Panc1 (cell line): ENCODE measurements around the gene TOB1. TPM values are rescaled to one million over a fixed set of nuclear protein-coding genes. Genes with fewer than 3 reads are reported as not detected.
A peak's percentile ranks its signal among the peaks of the same experiment; 100 is the strongest.

ENCODE experiments used
- ATAC-seq: fragments of 200-7000 bp; cut with Tn5 transposase; 2 replicates; pipeline ENCODE4 v1.9.1; 2020; ENCODE audit warnings: mild to moderate bottlenecking, moderate library complexity
- BruUV-seq: library from RNA; stranded (reverse); fragments of 400-500 nt; replicated peaks from 2 replicates; lab custom pipeline; 2021; lab: Mats Ljungman, UMichigan
- CTCF ChIA-PET: fragments of 300-600 bp; sonication (Branson Sonifier 250); formaldehyde crosslinking; loops from one replicate; lab custom pipeline; 2022; ENCODE audit warnings: antibody characterized with exemption; lab: Charles Lee
- POLR2A ChIA-PET: fragments of 300-600 bp; sonication (Branson Sonifier 250); formaldehyde crosslinking; loops from one replicate; lab custom pipeline; 2022; ENCODE audit warnings: antibody characterized with exemption; lab: Charles Lee
- DNase-seq: peaks from one replicate; pipeline ENCODE4 v3.0.0-alpha.2; 2010; ENCODE audit warnings: low read depth, low spot score
- H3K27ac ChIP-seq: 2 replicates; pipeline ENCODE4 v1.5.1; 2011; ENCODE audit warnings: mild to moderate bottlenecking, low read length, inconsistent platforms
- H3K27me3 ChIP-seq: fragments of 200-500 bp; sonication (Bioruptor generic); 2 replicates; pipeline ENCODE4 v1.6.0; 2014; ENCODE audit warnings: low read length, inconsistent platforms; ENCODE audit not compliant: control insufficient read depth, insufficient read depth
- H3K36me3 ChIP-seq: fragments of 200-500 bp; sonication (Bioruptor generic); 2 replicates; pipeline ENCODE4 v1.5.1; 2014; ENCODE audit warnings: inconsistent platforms, mild to moderate bottlenecking, low read length, moderate library complexity; ENCODE audit not compliant: control insufficient read depth, insufficient read depth
- H3K4me1 ChIP-seq: 2 replicates; pipeline ENCODE4 v1.5.1; 2011; ENCODE audit warnings: inconsistent platforms, mild to moderate bottlenecking, low read length, moderate library complexity; ENCODE audit not compliant: control insufficient read depth, insufficient read depth
- H3K4me3 ChIP-seq, 2 experiments: 2 replicates each; pipeline ENCODE4 v1.5.1; 2011 to 2012; ENCODE audit warnings: low read depth in 2 of 2, low read length in 2 of 2, mild to moderate bottlenecking in 2 of 2, inconsistent platforms in 1 of 2, moderate library complexity in 1 of 2
- H3K9me3 ChIP-seq: fragments of 200-500 bp; sonication (Bioruptor generic); 2 replicates; pipeline ENCODE4 v1.5.1; 2014; ENCODE audit warnings: low read depth, mild to moderate bottlenecking, inconsistent platforms, low read length, moderate library complexity; ENCODE audit not compliant: control insufficient read depth, insufficient read depth
- CTCF ChIP-seq: fragments of 450-650 bp; IDR thresholded peaks from 2 replicates; pipeline ENCODE4 v1.5.1; 2017; ENCODE audit warnings: mild to moderate bottlenecking
- POLR2AphosphoS5 ChIP-seq: IDR thresholded peaks from 2 replicates; pipeline ENCODE4 v1.6.1; 2012; ENCODE audit warnings: mild to moderate bottlenecking, low read depth, low read length, moderate library complexity
- SIN3A ChIP-seq: IDR thresholded peaks from 2 replicates; pipeline ENCODE4 v1.6.1; 2012; ENCODE audit warnings: low read depth, mild to moderate bottlenecking, low read length, moderate library complexity, borderline replicate concordance; ENCODE audit not compliant: insufficient read depth
- TCF7L2 ChIP-seq: IDR thresholded peaks from 2 replicates; pipeline ENCODE4 v1.6.1; 2011; ENCODE audit warnings: mild to moderate bottlenecking, low read depth, low read length, inconsistent platforms
- in situ Hi-C: cut with HindIII; loops from 2 replicates; pipeline ENCODE4 v1.10.0; 2016; ENCODE audit warnings: low sequenced_read_pairs, low pct_unique_long_range_greater_than_20kb
- intact Hi-C: fragments of 100-400 bp; cut with micrococcal nuclease; formaldehyde crosslinking; loops from one replicate; pipeline ENCODE4 v1.10.0; 2022; ENCODE audit not compliant: unreplicated experiment
- total RNA-seq: library from RNA; stranded (reverse); gene quantifications from one replicate; pipeline ENCODE4 v1.2.1, GENCODE V29; 2021; ENCODE audit not compliant: unreplicated experiment
- TF ChIP-seq, protein P1 (sequence below), 2 experiments: IDR thresholded peaks; 2 replicates each; pipeline ENCODE4 v1.6.1; 2011 to 2012; ENCODE audit warnings: low read depth in 2 of 2, control low read depth in 1 of 2, low read length in 1 of 2, mild to moderate bottlenecking in 1 of 2, moderate library complexity in 1 of 2; ENCODE audit not compliant: insufficient read depth in 1 of 2

TOB1 gene
- total RNA-seq, 1 experiment from 2014 or later, result 117 TPM

DNA sequence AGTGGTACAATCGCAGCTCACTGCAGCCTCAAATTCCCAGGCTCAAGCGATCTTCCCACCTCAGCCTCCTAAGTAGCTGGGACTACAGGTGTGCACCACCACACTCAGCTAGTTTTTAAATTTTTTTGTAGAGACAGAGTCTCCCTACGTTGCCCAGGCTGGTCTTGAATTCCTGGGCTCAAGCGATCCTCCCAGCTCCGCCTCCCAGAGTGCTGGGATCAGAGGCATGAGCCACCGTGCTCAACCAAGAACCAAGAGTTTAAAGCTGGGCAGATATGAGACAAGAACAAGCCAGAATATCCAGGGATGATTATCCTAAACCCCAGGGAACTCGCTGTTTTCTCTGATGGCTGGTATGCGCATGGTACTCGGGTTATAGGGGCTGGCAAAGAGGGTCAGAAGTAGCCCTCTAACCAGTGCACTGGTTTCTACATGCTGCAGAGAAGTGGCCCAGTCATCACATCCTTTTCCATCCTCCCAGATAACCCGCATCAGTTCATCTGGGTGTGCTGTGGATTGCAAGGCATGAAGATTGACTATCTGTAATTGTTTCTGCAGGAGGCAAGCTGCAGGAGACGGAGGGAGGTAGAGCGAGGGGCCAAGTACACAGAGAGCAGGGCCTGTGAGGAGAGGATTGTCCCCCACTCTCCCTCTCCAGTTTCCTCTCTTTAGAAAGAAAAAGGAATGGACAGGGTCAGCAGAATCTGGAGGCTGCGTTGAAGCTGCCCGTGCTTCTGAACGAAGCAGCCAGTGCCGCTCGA lies 33.6 kb upstream of the TOB1 start:
- intact Hi-C loops, result no loop called here
- BruUV-seq, result no TSS peak

GRCh38 chr17:50899005-50899460 lies 32.9 kb upstream of the TOB1 start:
- in situ Hi-C loops (no loop called here), intact Hi-C loops (no loop called here)
- H3K27me3 ChIP-seq, result no peaks in the 10 kb centered on the region
- ATAC-seq, result no peak; the same call in 1 of the 2 replicates
- ChIA-PET POLR2A (no interaction called here), CTCF (interaction anchor here (0.6 kb wide), 1 partner anchor 882 kb away, joined by 4 read pairs; no protein-coding TSS in a partner anchor)
- TF ChIP-seq CTCF (no peak), TCF7L2 (no peak), SIN3A (no peak), POLR2AphosphoS5 (no peak)
- TF ChIP-seq, protein P1, sequence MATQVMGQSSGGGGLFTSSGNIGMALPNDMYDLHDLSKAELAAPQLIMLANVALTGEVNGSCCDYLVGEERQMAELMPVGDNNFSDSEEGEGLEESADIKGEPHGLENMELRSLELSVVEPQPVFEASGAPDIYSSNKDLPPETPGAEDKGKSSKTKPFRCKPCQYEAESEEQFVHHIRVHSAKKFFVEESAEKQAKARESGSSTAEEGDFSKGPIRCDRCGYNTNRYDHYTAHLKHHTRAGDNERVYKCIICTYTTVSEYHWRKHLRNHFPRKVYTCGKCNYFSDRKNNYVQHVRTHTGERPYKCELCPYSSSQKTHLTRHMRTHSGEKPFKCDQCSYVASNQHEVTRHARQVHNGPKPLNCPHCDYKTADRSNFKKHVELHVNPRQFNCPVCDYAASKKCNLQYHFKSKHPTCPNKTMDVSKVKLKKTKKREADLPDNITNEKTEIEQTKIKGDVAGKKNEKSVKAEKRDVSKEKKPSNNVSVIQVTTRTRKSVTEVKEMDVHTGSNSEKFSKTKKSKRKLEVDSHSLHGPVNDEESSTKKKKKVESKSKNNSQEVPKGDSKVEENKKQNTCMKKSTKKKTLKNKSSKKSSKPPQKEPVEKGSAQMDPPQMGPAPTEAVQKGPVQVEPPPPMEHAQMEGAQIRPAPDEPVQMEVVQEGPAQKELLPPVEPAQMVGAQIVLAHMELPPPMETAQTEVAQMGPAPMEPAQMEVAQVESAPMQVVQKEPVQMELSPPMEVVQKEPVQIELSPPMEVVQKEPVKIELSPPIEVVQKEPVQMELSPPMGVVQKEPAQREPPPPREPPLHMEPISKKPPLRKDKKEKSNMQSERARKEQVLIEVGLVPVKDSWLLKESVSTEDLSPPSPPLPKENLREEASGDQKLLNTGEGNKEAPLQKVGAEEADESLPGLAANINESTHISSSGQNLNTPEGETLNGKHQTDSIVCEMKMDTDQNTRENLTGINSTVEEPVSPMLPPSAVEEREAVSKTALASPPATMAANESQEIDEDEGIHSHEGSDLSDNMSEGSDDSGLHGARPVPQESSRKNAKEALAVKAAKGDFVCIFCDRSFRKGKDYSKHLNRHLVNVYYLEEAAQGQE (IDR thresholded peaks at IDR 0.05; ENCODE audit: insufficient read depth in 1 of 2, low read depth in 2 of 2, low read length in 1 of 2), result no peak
- no TSS peak for BruUV-seq
- no peaks in the 10 kb centered on the region for H3K9me3 ChIP-seq
- H3K27ac ChIP-seq, result 0 out of 2 replicates have a peak overlapping the region, but pooled peaks have one; percentile 18
- H3K4me1 ChIP-seq, result peaks cover 12% of the 10 kb centered on the region
- no peak overlapping the region for H3K4me3 ChIP-seq
- H3K36me3 ChIP-seq, result no peaks in the 10 kb centered on the region
- no peak for DNase-seq

More for the DNA sequence above, 33.6 kb upstream of the TOB1 start:
- TF ChIP-seq SIN3A (no peak), POLR2AphosphoS5 (no peak), TCF7L2 (no peak)
- TF ChIP-seq, protein P1 (IDR thresholded peaks at IDR 0.05; ENCODE audit: insufficient read depth in 1 of 2, low read depth in 2 of 2, low read length in 1 of 2), result no peak
- ChIA-PET POLR2A (no interaction called here), CTCF (interaction anchor here (0.6 kb wide), 2 partner anchors 16 to 882 kb away, joined by 3 to 4 read pairs; no protein-coding TSS in a partner anchor)
- no peaks in the 10 kb centered on the region for H3K9me3 ChIP-seq
- H3K27ac ChIP-seq, result no peak overlapping the region
- peaks cover 19% of the 10 kb centered on the region for H3K4me1 ChIP-seq
- DNase-seq (no peak), ATAC-seq (no peak)
- H3K36me3 ChIP-seq, result no peaks in the 10 kb centered on the region
- H3K27me3 ChIP-seq, result no peaks in the 10 kb centered on the region
- in situ Hi-C loops, result no loop called here
- H3K4me3 ChIP-seq, result no peak overlapping the region
